KOPT-K1 (cell line): ENCODE results near the gene RPL10A.

Source experiments
- H3K27ac ChIP-seq: fragments of 200-600 bp; sonication (generic); 2 replicates; pipeline ENCODE4 v1.5.1; 2016; ENCODE audit warnings: antibody characterized with exemption, mild to moderate bottlenecking, low read depth, low read length; ENCODE audit not compliant: poor library complexity, severe bottlenecking
- H3K36me3 ChIP-seq: fragments of 200-600 bp; sonication (generic); 2 replicates; pipeline ENCODE4 v1.5.1; 2017; ENCODE audit warnings: antibody characterized with exemption, mild to moderate bottlenecking, low read length, moderate library complexity; ENCODE audit not compliant: insufficient read depth
- H3K9me3 ChIP-seq: fragments of 200-600 bp; sonication (generic); 2 replicates; pipeline ENCODE4 v1.5.1; 2017; ENCODE audit warnings: antibody characterized with exemption, low read length, mild to moderate bottlenecking; ENCODE audit not compliant: insufficient read depth, poor library complexity, severe bottlenecking

RPL10A gene

GRCh38 chr6:35490821-35491557 is 22.8 kb downstream of the RPL10A start:
- H3K9me3 ChIP-seq = no peaks in the 10 kb centered on the region
- no peaks in the 10 kb centered on the region for H3K36me3 ChIP-seq
- no peak overlapping the region for H3K27ac ChIP-seq

GRCh38 chr6:35491558-35492257 is 23.5 kb downstream of the RPL10A start:
- no peak overlapping the region for H3K27ac ChIP-seq
- H3K9me3 ChIP-seq = no peaks in the 10 kb centered on the region
- no peaks in the 10 kb centered on the region for H3K36me3 ChIP-seq

- H3K36me3 ChIP-seq = no peaks in the 10 kb centered on the region
- H3K9me3 ChIP-seq = no peaks in the 10 kb centered on the region
- H3K27ac ChIP-seq = no peak overlapping the region
Observed at GRCh38 chr6:35492258-35492973, 24.2 kb downstream of the RPL10A start.

GRCh38 chr6:35492974-35493284 is 24.7 kb downstream of the RPL10A start:
- no peak overlapping the region for H3K27ac ChIP-seq
- no peaks in the 10 kb centered on the region for H3K9me3 ChIP-seq
- no peaks in the 10 kb centered on the region for H3K36me3 ChIP-seq

DNA sequence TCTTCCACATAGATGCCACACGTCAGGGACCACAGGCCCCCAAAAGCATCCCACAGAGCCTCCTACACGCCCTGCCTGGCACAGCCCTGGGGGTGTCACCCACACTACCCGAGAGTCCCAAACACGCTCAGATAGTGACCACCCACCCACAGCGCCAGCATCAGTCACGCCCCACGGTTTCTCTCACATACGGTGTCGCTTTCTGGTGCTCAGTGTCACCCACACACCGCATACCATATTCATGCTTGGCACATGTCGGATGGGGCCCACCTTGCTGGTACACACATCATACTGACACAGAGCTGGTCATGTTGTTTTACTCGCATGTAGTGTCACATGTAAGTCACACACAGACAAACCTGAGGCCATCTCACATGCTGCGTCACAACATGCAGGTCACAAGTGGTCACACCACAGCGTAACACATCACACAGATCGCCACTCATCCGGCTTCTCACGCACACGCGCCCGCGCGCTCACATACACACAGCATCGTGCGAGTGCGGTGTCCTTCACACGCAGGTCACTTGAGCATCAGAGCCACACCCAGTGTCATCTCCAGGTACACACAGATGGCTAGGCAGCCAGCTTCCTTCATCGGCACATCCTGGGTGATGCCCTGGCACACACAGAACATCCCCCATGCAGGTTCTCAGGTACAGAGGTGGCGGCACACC is 25.2 kb downstream of the RPL10A start:
- Histone ChIP-seq H3K9me3 (no peaks in the 10 kb centered on the region), H3K27ac (no peak overlapping the region), H3K36me3 (no peaks in the 10 kb centered on the region)

DNA sequence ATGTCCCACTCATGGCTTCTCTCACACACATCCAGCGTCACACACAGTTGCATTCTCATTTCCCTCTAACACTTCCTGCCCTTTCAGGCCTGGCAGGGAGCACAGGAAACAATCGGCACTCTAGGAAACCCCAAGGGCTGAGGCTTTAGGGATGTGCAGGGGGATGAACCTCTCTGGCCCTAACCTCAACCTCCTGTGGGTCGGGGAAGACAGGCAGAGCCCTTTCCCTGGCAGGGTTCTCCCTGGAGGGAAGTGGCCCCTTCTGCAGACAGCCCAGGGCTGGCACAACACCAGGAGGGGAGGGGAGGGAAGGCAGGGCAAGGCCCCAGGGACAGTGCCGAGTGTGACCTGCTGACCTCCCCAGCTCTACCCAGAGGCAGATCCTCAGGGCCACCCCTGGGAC is 26.0 kb downstream of the RPL10A start:
- Histone ChIP-seq H3K27ac (no peak overlapping the region), H3K36me3 (no peaks in the 10 kb centered on the region), H3K9me3 (no peaks in the 10 kb centered on the region)

- no peaks in the 10 kb centered on the region for H3K36me3 ChIP-seq
- no peak overlapping the region for H3K27ac ChIP-seq
- no peaks in the 10 kb centered on the region for H3K9me3 ChIP-seq
Observed at GRCh38 chr6:35495258-35496035, 27.2 kb downstream of the RPL10A start.

- H3K36me3 ChIP-seq = no peaks in the 10 kb centered on the region
- H3K9me3 ChIP-seq = no peaks in the 10 kb centered on the region
- H3K27ac ChIP-seq = no peak overlapping the region
Observed at GRCh38 chr6:35496036-35496840, 28.0 kb downstream of the RPL10A start.

DNA sequence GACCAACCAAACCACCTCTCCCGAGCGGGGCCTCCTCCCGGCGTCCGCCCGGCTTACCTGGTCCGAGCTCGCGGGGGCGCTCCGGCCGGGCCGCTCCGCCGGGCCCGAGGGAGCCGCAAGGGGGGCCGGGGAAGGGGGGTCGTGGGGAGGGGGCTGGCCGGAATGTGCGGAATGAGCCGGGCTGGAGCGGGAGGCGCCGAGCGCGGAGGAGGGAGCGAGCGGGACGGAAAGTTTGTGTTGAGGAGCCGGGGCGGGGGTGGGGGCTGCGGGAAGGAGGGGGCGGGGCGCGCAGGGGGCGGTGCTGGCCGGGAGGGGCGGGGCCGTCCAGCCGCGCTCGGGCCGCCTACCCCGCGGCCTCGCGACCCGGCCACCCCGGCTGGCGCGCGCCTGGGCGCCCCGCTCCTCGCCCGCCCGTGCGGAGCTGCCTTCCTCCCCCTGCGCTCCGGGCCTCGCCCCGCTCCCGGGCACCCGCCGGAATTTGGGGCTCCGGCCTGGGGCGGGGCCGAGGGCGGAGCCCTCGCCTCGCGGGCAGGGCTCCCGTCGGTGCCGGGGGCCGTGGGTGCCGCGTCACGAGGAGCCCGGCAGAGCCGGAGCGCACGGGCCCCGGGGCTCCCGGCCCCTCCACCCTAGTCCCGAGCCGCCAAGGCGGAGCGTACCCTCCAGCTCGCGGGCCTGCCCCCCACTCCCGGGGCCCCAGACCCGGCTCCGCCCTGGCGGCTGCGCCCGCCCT is 28.8 kb downstream of the RPL10A start, which contains the start of gene TEAD3:
Gene TEAD3 (minus strand): TSS at position 239 of the 730 bp plus-strand sequence.
- H3K27ac ChIP-seq = peak within 1 kb of the TSS; percentile 27
- H3K9me3 ChIP-seq = no peaks in the 10 kb centered on the region
- no peaks in the 10 kb centered on the region for H3K36me3 ChIP-seq

GRCh38 chr6:35497571-35498421 is 29.6 kb downstream of the RPL10A start:
- Histone ChIP-seq H3K27ac (peak overlapping the region; percentile 27), H3K9me3 (no peaks in the 10 kb centered on the region), H3K36me3 (no peaks in the 10 kb centered on the region)

GRCh38 chr6:35498422-35499067 is 30.3 kb downstream of the RPL10A start:
- Histone ChIP-seq H3K36me3 (no peaks in the 10 kb centered on the region), H3K9me3 (no peaks in the 10 kb centered on the region), H3K27ac (no peak overlapping the region)

DNA sequence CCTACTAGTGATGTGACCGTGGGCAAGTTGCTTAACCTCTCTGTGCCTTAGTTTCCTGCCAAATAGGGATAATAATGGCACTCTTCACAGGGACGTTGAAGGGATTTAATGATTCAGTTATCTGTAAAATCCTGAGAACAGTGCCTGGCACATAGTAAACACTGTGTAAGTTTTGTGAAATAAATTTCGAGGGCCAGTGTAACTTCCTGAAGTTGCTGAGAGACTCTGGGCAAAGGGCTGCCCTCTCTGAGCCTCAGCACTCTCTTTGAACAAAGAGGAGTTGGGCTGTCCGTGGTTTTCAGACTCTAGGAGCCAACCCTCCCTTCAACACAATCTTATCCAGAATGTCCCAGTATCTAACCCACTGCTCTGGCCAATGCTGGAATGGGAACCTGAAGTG is 31.2 kb downstream of the RPL10A start:
- H3K27ac ChIP-seq = no peak overlapping the region
- H3K9me3 ChIP-seq = no peaks in the 10 kb centered on the region
- H3K36me3 ChIP-seq = no peaks in the 10 kb centered on the region
